H1 (cell line): ENCODE results near the gene FERMT2.

Source experiments
- CBX5 ChIP-seq: fragments of 300-800, 300-1000 bp; sonication (generic); IDR thresholded peaks from 2 replicates; pipeline ENCODE4 v1.7.1; 2016; ENCODE audit warnings: antibody characterized with exemption, low read length, low read depth
- CTCF ChIP-seq, 3 experiments: IDR thresholded peaks; 1 replicate in 2 of 3; 2 replicates in 1 of 3; pipeline versions ENCODE4 v1.5.1 to v1.6.1; 2011; ENCODE audit warnings: low read length in 3 of 3, mild to moderate bottlenecking in 3 of 3, inconsistent platforms in 2 of 3, low read depth in 1 of 3, moderate library complexity in 1 of 3; ENCODE audit not compliant: insufficient read depth in 1 of 3; ENCODE audit errors: control extremely low read depth in 1 of 3
- EP300 ChIP-seq, 2 experiments: IDR thresholded peaks; 1 replicate in 1 of 2; 2 replicates in 1 of 2; pipeline ENCODE4 v1.6.1; 2011 to 2012; ENCODE audit warnings: low read depth in 2 of 2, low read length in 2 of 2, mild to moderate bottlenecking in 2 of 2, borderline replicate concordance in 1 of 2, inconsistent platforms in 1 of 2, moderate library complexity in 1 of 2
- FOSL1 ChIP-seq: IDR thresholded peaks from 2 replicates; pipeline ENCODE4 v1.6.1; 2011; ENCODE audit warnings: mild to moderate bottlenecking, low read depth, low read length, moderate library complexity; ENCODE audit not compliant: insufficient read depth
- GABPA ChIP-seq: IDR thresholded peaks from 2 replicates; pipeline ENCODE4 v1.6.1; 2011; ENCODE audit warnings: mild to moderate bottlenecking, low read length, moderate library complexity, borderline replicate concordance; ENCODE audit not compliant: insufficient read depth
- KDM1A ChIP-seq: fragments of 200-600, 300-600 bp; sonication (generic); IDR thresholded peaks from 2 replicates; pipeline ENCODE4 v1.7.1; 2016; ENCODE audit warnings: mild to moderate bottlenecking, low read length, borderline replicate concordance
- KDM5A ChIP-seq: fragments of 200-600 bp; IDR thresholded peaks from 2 replicates; pipeline ENCODE4 v1.7.1; 2012; ENCODE audit warnings: mild to moderate bottlenecking, low read length, inconsistent platforms, mixed read lengths
- MAFK ChIP-seq: IDR thresholded peaks from 2 replicates; pipeline ENCODE4 v1.6.1; 2012; ENCODE audit warnings: low read depth, mild to moderate bottlenecking, improper control_type of control experiment, low read length
- POLR2A ChIP-seq, 2 experiments: IDR thresholded peaks; 1 replicate in 1 of 2; 2 replicates in 1 of 2; pipeline ENCODE4 v1.6.1; 2011; ENCODE audit warnings: low read depth in 2 of 2, low read length in 2 of 2, mild to moderate bottlenecking in 2 of 2; ENCODE audit errors: control extremely low read depth in 1 of 2
- RBBP5 ChIP-seq: IDR thresholded peaks from 2 replicates; pipeline ENCODE4 v1.7.1; 2012; ENCODE audit warnings: low read depth, mild to moderate bottlenecking, inconsistent platforms, low read length, moderate library complexity, borderline replicate concordance
- SIX5 ChIP-seq: IDR thresholded peaks from 2 replicates; pipeline ENCODE4 v1.6.1; 2011; ENCODE audit warnings: mild to moderate bottlenecking, low read depth, low read length
- SP1 ChIP-seq: IDR thresholded peaks from 2 replicates; pipeline ENCODE4 v1.6.1; 2011; ENCODE audit warnings: low read depth, low read length
- SP4 ChIP-seq: IDR thresholded peaks from 2 replicates; pipeline ENCODE4 v1.6.1; 2012; ENCODE audit warnings: low read length, inconsistent platforms

- TF ChIP-seq CTCF (IDR thresholded peaks at IDR 0.05; ENCODE audit: control extremely low read depth in 1 of 3, insufficient read depth in 1 of 3, low read depth in 1 of 3, low read length in 3 of 3), result no peak
- no peak for TF ChIP-seq KDM1A
- no peak for TF ChIP-seq FOSL1
- no peak for TF ChIP-seq SIX5
- TF ChIP-seq SP1, result no peak
- no peak for TF ChIP-seq CBX5
- TF ChIP-seq POLR2A (IDR thresholded peaks at IDR 0.05; ENCODE audit: control extremely low read depth in 1 of 2, low read depth in 2 of 2, low read length in 2 of 2), result no peak
- no peak for TF ChIP-seq MAFK
- no peak for TF ChIP-seq EP300 (IDR thresholded peaks at IDR 0.05; ENCODE audit: borderline replicate concordance in 1 of 2, low read depth in 2 of 2, low read length in 2 of 2)
- no peak for TF ChIP-seq SP4
- TF ChIP-seq RBBP5, result no peak
- TF ChIP-seq GABPA, result no peak
- no peak for TF ChIP-seq KDM5A
These were observed 129.0 kb downstream of the FERMT2 start for GRCh38 chr14:52821805-52822250.
